RWPE1 (cell line): Measurements from ENCODE around the gene TRAPPC4.
A peak's percentile ranks its signal among the peaks of the same experiment; 100 is the strongest.
"Not testable (repeated sequence)": the region's sequence is repeated elsewhere in the genome, so short reads cannot be mapped to it uniquely, and the experiment has no call there.

ENCODE experiments used
- CTCF ChIA-PET: fragments of 350-600 bp; sonication (Branson Sonifier 250); formaldehyde crosslinking; extraction: SDS; loops from one replicate; lab custom pipeline; 2021; lab: Yijun Ruan, JAX
- POLR2A ChIA-PET: fragments of 400-600 bp; formaldehyde crosslinking; extraction: SDS; loops from one replicate; lab custom pipeline; 2020; ENCODE audit warnings: antibody characterized with exemption; ENCODE audit not compliant: low non-redundant PET; lab: Yijun Ruan, JAX
- DNase-seq: peaks from one replicate; pipeline ENCODE4 v3.0.0; 2012; ENCODE audit warnings: low spot score
- H3K27ac ChIP-seq: fragments of 450-650 bp; 2 replicates; pipeline ENCODE4 v1.5.1; 2017
- CTCF ChIP-seq: fragments of 450-650 bp; conservative IDR thresholded peaks from 2 replicates; pipeline ENCODE4 v1.5.1; 2017; ENCODE audit warnings: low read depth, mild to moderate bottlenecking

TRAPPC4 gene

GRCh38 chr11:119018074-119018938 lies at the start of gene TRAPPC4, which contains the start of gene RPS25:
Gene TRAPPC4, plus strand, starts transcription at chr11:119018766. Its CDS starts 30 bp downstream, at chr11:119018796.
Gene RPS25, minus strand, starts transcription at chr11:119018343. Its CDS starts 59 bp downstream, at chr11:119018284.
- CTCF ChIA-PET = interaction anchor here (0.5 to 1.0 kb wide), 2 partner anchors 12 to 309 kb away, joined by 3 to 4 read pairs; partner anchors contain the start of gene SLC37A4
- POLR2A ChIA-PET = no interaction called here
- DNase-seq = peak; percentile 91
- no peak for TF ChIP-seq CTCF
- H3K27ac ChIP-seq = peak within 1 kb of the TSS; percentile 99

- CTCF ChIA-PET, H3K27ac ChIP-seq, DNase-seq: not testable (repeated sequence)
- POLR2A ChIA-PET = interaction anchor here (0.5 kb wide), 1 partner anchor 298 kb away, joined by 4 read pairs; no protein-coding TSS in a partner anchor
These were observed 49.1 kb upstream of the TRAPPC4 start for GRCh38 chr11:118969508-118969907.

GRCh38 chr11:118971646-118972045 lies 46.9 kb upstream of the TRAPPC4 start, which contains the start of gene FOXR1:
Gene FOXR1, plus strand, starts transcription at chr11:118971761. Its CDS starts 171 bp downstream, at chr11:118971932.
- no peak for DNase-seq
- ChIA-PET CTCF (no interaction called here), POLR2A (no interaction called here)
- no peak within 1 kb of the TSS for H3K27ac ChIP-seq
- no peak for TF ChIP-seq CTCF

- ChIA-PET POLR2A (no interaction called here), CTCF (no interaction called here)
- no peak for TF ChIP-seq CTCF
- no peak overlapping the region for H3K27ac ChIP-seq
- DNase-seq = no peak
These were observed 44.6 kb upstream of the TRAPPC4 start for GRCh38 chr11:118973985-118974384.

- DNase-seq = no peak
- ChIA-PET POLR2A (no interaction called here), CTCF (no interaction called here)
- TF ChIP-seq CTCF = no peak
- H3K27ac ChIP-seq = no peak overlapping the region
These were observed 42.5 kb upstream of the TRAPPC4 start for GRCh38 chr11:118975771-118976709.

- POLR2A ChIA-PET = no interaction called here
- no peak for DNase-seq
- TF ChIP-seq CTCF = no peak
- CTCF ChIA-PET = no interaction called here
- no peak overlapping the region for H3K27ac ChIP-seq
These were observed 39.1 kb upstream of the TRAPPC4 start for GRCh38 chr11:118979434-118979833.
